Activated CD8-positive, alpha-beta memory T cell treated with anti-CD3 and anti-CD28 coated beads, Interleukin-2, amount 50 U/mL, for 1 hour (primary cell): ENCODE measurements around the gene SERBP1.
"Not testable (repeated sequence)": the region's sequence is repeated elsewhere in the genome, so short reads cannot be mapped to it uniquely, and the experiment has no call there.

Source experiments
- DNase-seq: peaks from one replicate; pipeline ENCODE4 v3.0.0-alpha.2; 2020; ENCODE audit errors: extremely low read depth

Gene SERBP1

GRCh38 chr1:67405473-67406245 lies 24.5 kb downstream of the SERBP1 start:
- no peak for DNase-seq

GRCh38 chr1:67404212-67404620 lies 26.0 kb downstream of the SERBP1 start:
- no peak for DNase-seq

GRCh38 chr1:67401443-67401842 lies 28.8 kb downstream of the SERBP1 start:
- DNase-seq, result no peak

- DNase-seq, result not testable (repeated sequence)
These were observed 30.0 kb downstream of the SERBP1 start for GRCh38 chr1:67400029-67400786.

GRCh38 chr1:67399199-67399993 lies 30.8 kb downstream of the SERBP1 start:
- DNase-seq, result no peak

- no peak for DNase-seq
These were observed 35.7 kb downstream of the SERBP1 start for GRCh38 chr1:67394548-67394947.

- no peak for DNase-seq
These were observed 36.5 kb downstream of the SERBP1 start for GRCh38 chr1:67393737-67394136.

GRCh38 chr1:67393240-67393639 lies 37.0 kb downstream of the SERBP1 start:
- DNase-seq, result no peak

- DNase-seq, result no peak
These were observed 39.9 kb downstream of the SERBP1 start for GRCh38 chr1:67390041-67390887.

GRCh38 chr1:67383999-67384638 lies 46.1 kb downstream of the SERBP1 start:
- no peak for DNase-seq

GRCh38 chr1:67382292-67382691 lies 47.9 kb downstream of the SERBP1 start:
- no peak for DNase-seq

- DNase-seq, result no peak
These were observed 49.0 kb downstream of the SERBP1 start for GRCh38 chr1:67381154-67381553.

- DNase-seq, result no peak
These were observed 52.9 kb downstream of the SERBP1 start for GRCh38 chr1:67377253-67377652.

GRCh38 chr1:67376381-67376780 lies 53.8 kb downstream of the SERBP1 start:
- DNase-seq, result no peak

- no peak for DNase-seq
These were observed 57.3 kb downstream of the SERBP1 start for GRCh38 chr1:67372898-67373297.

- no peak for DNase-seq
These were observed 58.1 kb downstream of the SERBP1 start for GRCh38 chr1:67372136-67372535.

GRCh38 chr1:67371681-67372080 lies 58.5 kb downstream of the SERBP1 start:
- no peak for DNase-seq

- DNase-seq, result no peak
These were observed 59.2 kb downstream of the SERBP1 start for GRCh38 chr1:67371043-67371442.

GRCh38 chr1:67368046-67368514 lies 62.1 kb downstream of the SERBP1 start:
- no peak for DNase-seq

GRCh38 chr1:67367370-67368045 lies 62.7 kb downstream of the SERBP1 start:
- no peak for DNase-seq
